Measurements from ENCODE around the gene MCOLN1.
A peak's percentile ranks its signal among the peaks of the same experiment; 100 is the strongest.

The MCOLN1 gene

GRCh38 chr19:7483720-7484201 is 38.7 kb upstream of the MCOLN1 start:
- DNase-seq (ENCODE audit: low read depth) = peak; percentile 80
- no peak overlapping the region for H3K4me3 ChIP-seq (ENCODE audit: low read depth, low read length)
- no peak for TF ChIP-seq POLR2A (IDR thresholded peaks at IDR 0.05; ENCODE audit: extremely low read depth, insufficient read length)
- TF ChIP-seq CTCF (IDR thresholded peaks at IDR 0.05; ENCODE audit: low read depth, low read length) = no peak
- 0 out of 2 replicates have a peak, but pooled peaks have one; percentile 55 for TF ChIP-seq MAX (IDR thresholded peaks at IDR 0.05; ENCODE audit: low read depth, low read length)
- TF ChIP-seq MYC (IDR thresholded peaks at IDR 0.05; ENCODE audit: low read depth, low read length) = peak; percentile 63

GRCh38 chr19:7486923-7487322 is 35.5 kb upstream of the MCOLN1 start:
- H3K4me3 ChIP-seq (ENCODE audit: low read depth, low read length) = no peak overlapping the region
- TF ChIP-seq MAX (IDR thresholded peaks at IDR 0.05; ENCODE audit: low read depth, low read length) (no peak), MYC (IDR thresholded peaks at IDR 0.05; ENCODE audit: low read depth, low read length) (no peak), POLR2A (IDR thresholded peaks at IDR 0.05; ENCODE audit: extremely low read depth, insufficient read length) (no peak), CTCF (IDR thresholded peaks at IDR 0.05; ENCODE audit: low read depth, low read length) (no peak)
- DNase-seq (ENCODE audit: low read depth) = no peak

GRCh38 chr19:7488736-7489353 is 33.6 kb upstream of the MCOLN1 start, which contains the start of gene PEX11G:
PEX11G (minus strand) TSS chr19:7489035; CDS start chr19:7489010, 25 bp downstream.
- no peak for TF ChIP-seq POLR2A (IDR thresholded peaks at IDR 0.05; ENCODE audit: extremely low read depth, insufficient read length)
- TF ChIP-seq MYC (IDR thresholded peaks at IDR 0.05; ENCODE audit: low read depth, low read length) = no peak
- no peak for TF ChIP-seq MAX (IDR thresholded peaks at IDR 0.05; ENCODE audit: low read depth, low read length)
- TF ChIP-seq CTCF (IDR thresholded peaks at IDR 0.05; ENCODE audit: low read depth, low read length) = no peak
- peak within 1 kb of the TSS; percentile 54 for H3K4me3 ChIP-seq (ENCODE audit: low read depth, low read length)
- peak; percentile 77 for DNase-seq (ENCODE audit: low read depth)

GRCh38 chr19:7489609-7490044 is 32.8 kb upstream of the MCOLN1 start:
- no peak for DNase-seq (ENCODE audit: low read depth)
- H3K4me3 ChIP-seq (ENCODE audit: low read depth, low read length) = no peak overlapping the region
- no peak for TF ChIP-seq MAX (IDR thresholded peaks at IDR 0.05; ENCODE audit: low read depth, low read length)
- no peak for TF ChIP-seq POLR2A (IDR thresholded peaks at IDR 0.05; ENCODE audit: extremely low read depth, insufficient read length)
- TF ChIP-seq CTCF (IDR thresholded peaks at IDR 0.05; ENCODE audit: low read depth, low read length) = no peak
- TF ChIP-seq MYC (IDR thresholded peaks at IDR 0.05; ENCODE audit: low read depth, low read length) = no peak

- TF ChIP-seq MAX (IDR thresholded peaks at IDR 0.05; ENCODE audit: low read depth, low read length) (no peak), MYC (IDR thresholded peaks at IDR 0.05; ENCODE audit: low read depth, low read length) (peak; percentile 49; the same call in 1 of the 2 replicates), CTCF (IDR thresholded peaks at IDR 0.05; ENCODE audit: low read depth, low read length) (no peak), POLR2A (IDR thresholded peaks at IDR 0.05; ENCODE audit: extremely low read depth, insufficient read length) (no peak)
- peak; percentile 98 for DNase-seq (ENCODE audit: low read depth)
- peak overlapping the region; percentile 18 for H3K4me3 ChIP-seq (ENCODE audit: low read depth, low read length)
Measured at GRCh38 chr19:7492142-7492541, 30.3 kb upstream of the MCOLN1 start.
